Astrocyte of the cerebellum (primary cell): ENCODE results near the gene LRRK1.

Experiments used
- DNase-seq: peaks from one replicate; pipeline ENCODE4 v3.0.0-alpha.2; 2011; ENCODE audit warnings: low read depth
- H3K4me3 ChIP-seq: 2 replicates; pipeline ENCODE4 v1.5.1; 2011; ENCODE audit warnings: mild to moderate bottlenecking, low read depth, low read length, moderate library complexity
- in situ Hi-C: cut with HindIII; loops from 2 replicates; pipeline ENCODE4 v1.10.0; 2017; ENCODE audit warnings: low sequenced_read_pairs
- TF ChIP-seq, protein P1 (sequence below): IDR thresholded peaks from 2 replicates; pipeline ENCODE4 v1.5.1; 2012; ENCODE audit warnings: low read length, low read depth, moderate library complexity, mild to moderate bottlenecking; ENCODE audit errors: missing control alignments

The LRRK1 gene

DNA sequence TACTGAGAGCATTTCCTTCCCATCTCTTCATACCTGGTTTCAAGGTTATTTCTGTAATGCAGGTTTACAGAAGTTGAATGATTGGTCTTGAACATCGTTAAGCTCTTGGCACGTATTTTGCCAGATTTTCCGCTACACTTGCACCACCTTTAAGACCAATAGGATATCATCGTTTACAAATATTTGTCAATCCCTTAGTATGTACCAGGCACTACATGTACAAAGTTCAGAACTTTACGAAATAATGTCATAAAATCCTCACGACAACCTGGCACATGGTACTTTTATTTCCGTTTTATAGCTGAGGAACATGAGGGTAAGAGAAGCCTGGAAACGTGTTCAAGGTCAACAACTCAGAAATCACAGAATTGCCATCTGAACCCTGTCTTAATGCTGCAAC, 6.3 kb downstream of the LRRK1 start:
- no peak for DNase-seq
- TF ChIP-seq, protein P1, sequence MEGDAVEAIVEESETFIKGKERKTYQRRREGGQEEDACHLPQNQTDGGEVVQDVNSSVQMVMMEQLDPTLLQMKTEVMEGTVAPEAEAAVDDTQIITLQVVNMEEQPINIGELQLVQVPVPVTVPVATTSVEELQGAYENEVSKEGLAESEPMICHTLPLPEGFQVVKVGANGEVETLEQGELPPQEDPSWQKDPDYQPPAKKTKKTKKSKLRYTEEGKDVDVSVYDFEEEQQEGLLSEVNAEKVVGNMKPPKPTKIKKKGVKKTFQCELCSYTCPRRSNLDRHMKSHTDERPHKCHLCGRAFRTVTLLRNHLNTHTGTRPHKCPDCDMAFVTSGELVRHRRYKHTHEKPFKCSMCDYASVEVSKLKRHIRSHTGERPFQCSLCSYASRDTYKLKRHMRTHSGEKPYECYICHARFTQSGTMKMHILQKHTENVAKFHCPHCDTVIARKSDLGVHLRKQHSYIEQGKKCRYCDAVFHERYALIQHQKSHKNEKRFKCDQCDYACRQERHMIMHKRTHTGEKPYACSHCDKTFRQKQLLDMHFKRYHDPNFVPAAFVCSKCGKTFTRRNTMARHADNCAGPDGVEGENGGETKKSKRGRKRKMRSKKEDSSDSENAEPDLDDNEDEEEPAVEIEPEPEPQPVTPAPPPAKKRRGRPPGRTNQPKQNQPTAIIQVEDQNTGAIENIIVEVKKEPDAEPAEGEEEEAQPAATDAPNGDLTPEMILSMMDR = no peak
- in situ Hi-C loops = loop anchor here (10.0 kb wide), 1 partner anchor 69 kb away; no protein-coding TSS in a partner anchor
- no peak overlapping the region for H3K4me3 ChIP-seq

DNA sequence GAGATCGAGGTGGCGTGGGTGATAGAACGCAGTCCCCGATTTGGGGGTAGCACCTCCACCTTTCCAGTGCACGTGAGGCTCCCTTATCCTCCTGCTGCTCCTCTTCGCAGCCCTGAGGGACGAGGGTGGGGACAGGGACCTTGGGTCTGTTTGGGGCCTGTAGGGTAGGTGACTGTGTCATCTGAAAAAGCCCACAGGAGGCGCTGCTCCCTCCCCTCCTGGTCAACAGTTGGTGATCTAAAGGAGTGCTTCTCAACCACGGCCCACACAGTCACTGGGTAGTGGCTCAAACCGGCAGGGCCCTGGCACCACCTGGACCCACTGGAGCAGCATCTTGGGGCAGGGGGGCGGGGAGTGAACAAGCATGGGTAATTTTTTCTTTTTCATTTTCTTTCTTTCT, 7.1 kb downstream of the LRRK1 start:
- in situ Hi-C loops = loop anchor here (10.0 kb wide), 1 partner anchor 69 kb away; no protein-coding TSS in a partner anchor
- TF ChIP-seq, protein P1 = no peak
- no peak for DNase-seq
- no peak overlapping the region for H3K4me3 ChIP-seq

DNA sequence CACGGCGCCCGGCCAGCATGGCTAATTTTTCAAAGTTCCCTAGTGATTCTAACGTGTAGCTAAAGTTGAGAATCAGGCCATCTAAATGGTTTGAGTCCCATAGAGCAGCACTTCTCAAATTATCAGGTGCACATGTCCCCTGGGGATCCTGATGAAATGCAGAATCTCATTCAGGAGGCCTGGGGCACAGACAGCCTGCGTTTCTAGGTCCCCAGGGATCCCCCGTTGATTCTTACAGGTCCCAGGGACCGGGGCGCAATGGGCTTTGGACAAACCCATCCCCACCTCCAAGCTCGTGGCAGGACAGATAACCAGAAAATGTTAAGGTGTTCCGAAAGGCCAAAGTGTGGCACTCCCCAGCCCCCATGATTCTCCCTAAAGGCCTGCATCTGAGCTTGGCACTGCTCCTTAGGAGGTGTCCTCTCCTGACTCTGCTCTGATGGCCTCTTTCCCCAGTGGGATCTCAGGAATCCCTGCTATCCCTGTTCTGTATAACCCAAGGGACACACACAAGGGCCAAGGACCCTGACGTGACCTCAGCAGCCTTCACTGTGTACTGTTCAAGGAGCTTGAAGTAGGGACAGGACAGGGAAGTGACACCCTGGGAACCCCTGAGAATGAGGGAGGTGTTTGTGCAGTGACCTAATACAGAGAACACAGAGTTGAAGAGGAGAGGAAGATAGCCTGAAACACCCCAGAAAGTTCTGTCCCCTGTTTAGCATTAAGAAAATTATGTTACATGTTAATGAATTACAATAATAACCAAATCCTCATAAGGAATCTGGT, 8.0 kb downstream of the LRRK1 start:
- DNase-seq = no peak
- in situ Hi-C loops = loop anchor here (10.0 kb wide), 1 partner anchor 68 kb away; no protein-coding TSS in a partner anchor
- H3K4me3 ChIP-seq = no peak overlapping the region
- TF ChIP-seq, protein P1 = no peak

DNA sequence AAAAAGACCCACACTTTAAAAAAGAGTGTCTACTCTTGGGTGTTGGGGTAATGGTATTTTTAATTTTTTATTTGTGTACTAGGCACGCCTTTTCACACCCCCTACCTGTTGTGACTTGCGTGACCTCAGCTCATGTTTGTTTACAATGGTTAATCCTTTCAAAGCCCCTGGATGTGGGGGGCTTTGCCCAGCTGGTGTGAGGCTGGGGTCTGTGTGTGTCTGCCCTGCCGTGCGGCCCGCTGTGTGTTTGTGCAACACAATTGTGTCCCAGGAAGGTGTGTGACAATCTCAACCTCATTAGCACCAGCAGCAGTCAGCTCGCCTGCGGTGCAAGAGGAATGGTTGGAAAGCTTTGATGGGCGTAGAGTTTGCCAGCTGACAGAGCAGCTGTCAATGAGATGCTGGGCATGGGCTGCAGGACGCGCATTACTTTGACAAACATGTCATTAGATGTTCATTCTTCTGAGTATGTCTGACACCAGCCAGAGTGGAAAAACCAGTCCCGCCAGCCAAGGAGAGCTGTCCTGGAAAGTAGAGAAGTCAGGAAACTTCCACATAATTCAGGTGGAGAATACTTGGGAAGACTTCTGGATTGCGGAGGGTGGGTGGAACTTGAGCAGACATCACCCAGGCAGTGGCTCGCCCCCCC, 9.6 kb downstream of the LRRK1 start:
- no peak overlapping the region for H3K4me3 ChIP-seq
- in situ Hi-C loops = loop anchor here (10.0 kb wide), 1 partner anchor 66 kb away; no protein-coding TSS in a partner anchor
- no peak for DNase-seq
- TF ChIP-seq, protein P1 = no peak

DNA sequence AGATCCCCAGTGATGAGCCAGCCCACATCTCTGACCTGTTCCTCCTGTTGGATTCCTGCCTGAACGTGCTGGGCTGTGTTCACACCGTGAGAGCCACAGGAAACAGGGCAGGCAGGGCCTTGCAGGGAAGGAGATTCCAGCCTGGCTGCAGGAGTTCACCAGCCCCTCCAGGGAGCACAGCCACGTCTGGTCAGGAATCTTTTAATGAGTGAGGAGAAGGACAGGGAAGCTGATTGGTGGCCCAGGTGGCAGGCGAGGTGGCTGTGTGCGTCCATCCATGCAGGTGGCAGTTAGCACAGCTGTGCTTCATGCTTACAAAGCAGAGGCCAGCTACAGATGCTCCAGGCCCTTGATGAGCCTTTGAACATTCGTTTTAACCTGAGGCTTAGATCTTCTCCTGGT, 10.5 kb downstream of the LRRK1 start:
- in situ Hi-C loops = loop anchor here (10.0 kb wide), 1 partner anchor 65 kb away; no protein-coding TSS in a partner anchor
- H3K4me3 ChIP-seq = no peak overlapping the region
- DNase-seq = no peak
- TF ChIP-seq, protein P1 = no peak

DNA sequence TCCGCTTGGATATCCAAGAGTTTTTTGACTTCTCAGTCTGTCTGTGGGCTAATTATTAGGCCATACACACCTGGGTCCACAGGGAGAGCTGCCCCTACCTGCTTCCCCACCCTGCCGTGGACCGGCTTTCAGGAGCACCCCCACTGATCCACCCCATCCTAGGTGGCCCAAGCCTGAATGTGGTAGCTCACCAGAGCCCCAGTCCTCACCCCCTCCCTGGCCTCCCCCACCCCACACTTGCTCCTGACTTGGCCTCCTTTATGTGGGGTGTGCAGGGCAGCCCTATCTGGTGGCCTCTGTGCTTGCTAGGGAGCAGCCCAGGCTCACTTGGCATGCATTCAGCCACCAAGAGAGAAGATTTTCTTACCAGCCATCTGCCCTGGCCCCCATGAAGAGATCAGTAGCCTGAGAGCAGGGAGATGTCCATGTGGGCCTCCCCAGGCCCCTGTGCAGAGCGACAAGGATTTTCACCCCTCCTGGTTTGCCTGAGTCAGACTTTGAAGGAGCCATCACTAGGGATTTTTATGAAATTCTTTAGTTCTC, 11.2 kb downstream of the LRRK1 start:
- in situ Hi-C loops = no loop called here
- no peak overlapping the region for H3K4me3 ChIP-seq
- TF ChIP-seq, protein P1 = no peak
- no peak for DNase-seq
